HTERT RPE-1 (cell line): ENCODE measurements around the gene CCDC187.
"Not testable (repeated sequence)": the region's sequence is repeated elsewhere in the genome, so short reads cannot be mapped to it uniquely, and the experiment has no call there.

Source experiments
- in situ Hi-C: fragments of 300-500 bp; cut with MboI; formaldehyde crosslinking; loops from 4 replicates; pipeline ENCODE4 v1.14.3; 2020; ENCODE audit warnings: low sequenced_read_pairs

Gene CCDC187

DNA sequence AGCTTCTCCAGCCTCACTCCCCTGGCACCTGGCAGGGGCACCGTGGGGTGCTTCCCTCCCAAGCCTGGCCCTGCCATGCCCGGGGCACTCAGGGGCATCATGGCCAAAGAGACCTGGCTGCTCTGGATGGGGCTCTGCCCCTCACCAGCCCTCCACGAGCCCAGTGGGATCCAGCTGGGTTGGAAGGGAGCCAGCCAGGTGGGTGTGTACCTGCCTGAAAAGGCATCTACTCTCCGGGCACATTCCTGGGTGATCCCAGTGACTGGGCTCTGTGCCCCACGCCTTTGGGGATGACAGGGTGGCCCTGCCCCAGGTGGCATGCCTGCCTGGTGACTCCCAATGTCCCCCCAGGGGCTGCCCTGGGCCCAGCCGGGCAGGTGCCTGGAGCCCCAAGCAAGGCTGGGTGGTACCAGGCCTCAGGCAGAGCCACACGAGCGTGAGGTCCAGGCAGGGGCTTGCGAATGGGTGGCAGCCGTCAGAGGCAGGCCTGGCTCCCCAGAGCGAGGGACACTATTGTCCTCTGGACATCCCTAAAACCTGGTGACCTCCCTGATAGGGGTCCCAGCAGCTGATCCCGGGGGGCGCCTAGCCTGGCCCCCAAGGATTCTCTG, 24.2 kb upstream of the CCDC187 start:
- in situ Hi-C loops, result no loop called here

DNA sequence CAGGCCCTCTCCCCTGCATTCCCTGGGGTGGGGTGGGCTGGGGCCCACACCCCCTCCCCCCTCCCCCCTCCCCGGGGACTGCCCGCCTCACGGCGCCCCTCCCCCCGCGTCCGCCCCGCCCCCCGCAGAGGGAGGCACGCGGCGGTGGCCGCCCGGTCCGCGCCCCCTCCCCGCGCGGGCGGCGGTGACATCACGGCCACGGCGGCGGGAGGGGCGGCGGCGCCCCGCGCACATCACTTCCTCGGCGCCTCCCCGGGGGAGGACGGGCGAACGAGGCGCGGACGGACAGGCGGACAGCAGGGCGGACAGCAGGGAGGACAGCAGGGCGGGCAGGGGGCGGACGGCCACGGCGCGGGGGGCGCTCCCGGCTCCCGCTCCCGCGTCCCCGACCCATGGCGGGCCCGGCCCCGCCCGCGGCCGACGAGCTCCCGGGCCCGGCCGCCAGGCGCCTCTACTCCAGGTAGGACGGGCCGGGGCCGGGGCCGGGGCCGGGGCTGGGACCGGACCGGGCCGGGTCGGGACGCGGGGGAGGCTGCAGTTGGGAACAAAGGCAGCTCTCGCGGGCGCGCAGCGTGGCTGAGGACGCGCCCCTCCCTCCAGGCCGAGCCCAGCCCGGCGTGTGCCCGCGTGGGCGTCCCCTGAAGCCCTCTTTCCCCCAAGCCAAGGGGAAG, 23.5 kb upstream of the CCDC187 start, which contains the start of gene GPSM1:
Gene GPSM1, plus strand, starts transcription at position 236 of the 671 bp plus-strand sequence. Its CDS starts 157 bp downstream, at position 393.
- in situ Hi-C loops, result no loop called here

DNA sequence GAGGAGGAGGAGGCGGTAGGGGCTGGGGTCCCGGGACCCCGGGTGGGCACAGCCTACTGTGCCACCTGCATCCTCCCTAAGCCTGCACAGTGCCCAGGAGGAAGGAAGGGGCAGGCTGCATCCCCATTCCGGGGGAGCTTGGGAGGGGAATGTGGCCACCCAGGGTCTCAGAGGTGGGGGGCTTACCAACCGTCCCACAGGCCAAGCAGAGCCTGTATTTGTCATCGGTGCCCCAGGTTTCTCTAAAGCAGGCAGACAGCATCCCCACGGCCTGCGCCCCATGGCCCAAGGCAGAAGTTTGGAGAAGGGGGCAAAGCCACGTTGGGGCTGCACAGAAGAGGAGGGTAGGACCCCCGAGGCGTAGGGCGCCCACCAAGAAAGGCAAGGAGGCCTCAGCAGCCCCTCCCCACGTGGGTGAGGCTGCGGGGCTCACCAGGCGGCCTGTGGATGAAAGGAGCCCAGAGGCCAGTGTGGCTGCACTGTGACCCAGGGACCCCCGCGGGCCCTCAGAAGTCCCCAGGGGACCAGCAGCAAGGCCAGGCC, 22.9 kb upstream of the CCDC187 start:
- in situ Hi-C loops, result no loop called here

DNA sequence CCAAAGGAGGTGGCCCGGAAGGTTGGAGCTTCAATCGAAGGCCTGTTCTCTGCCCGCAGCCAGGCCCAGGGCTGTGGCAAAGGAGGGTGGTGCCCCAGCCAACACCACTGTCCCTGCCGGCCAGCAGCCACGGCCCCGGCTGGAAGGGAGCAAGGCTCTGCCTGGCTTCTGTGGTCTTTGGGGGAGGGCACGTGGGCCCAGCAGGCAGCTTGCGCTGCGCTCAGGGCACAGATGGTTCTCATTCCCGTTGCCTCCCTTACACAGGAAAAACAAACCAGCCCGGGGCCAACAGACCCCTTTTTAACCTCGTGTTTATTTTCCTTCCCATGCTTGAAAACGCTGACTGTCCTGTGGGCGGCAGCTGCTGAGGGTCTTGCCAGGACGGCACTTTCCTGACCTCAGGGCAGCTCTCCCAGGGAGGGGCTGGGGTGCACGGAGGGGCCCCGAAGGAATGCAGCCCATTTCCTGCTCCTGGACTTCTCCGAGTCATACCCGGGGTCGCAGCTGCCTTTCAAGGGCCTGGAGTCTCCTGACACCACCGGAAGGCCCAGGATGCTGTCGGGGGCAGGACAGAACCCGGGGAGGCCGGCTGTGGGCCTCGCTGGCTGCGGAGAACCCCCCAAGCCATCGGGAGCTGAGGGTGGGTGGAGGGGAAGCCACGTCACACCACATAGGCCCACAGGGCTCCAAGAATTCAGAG, 22.3 kb upstream of the CCDC187 start:
- in situ Hi-C loops, result no loop called here

DNA sequence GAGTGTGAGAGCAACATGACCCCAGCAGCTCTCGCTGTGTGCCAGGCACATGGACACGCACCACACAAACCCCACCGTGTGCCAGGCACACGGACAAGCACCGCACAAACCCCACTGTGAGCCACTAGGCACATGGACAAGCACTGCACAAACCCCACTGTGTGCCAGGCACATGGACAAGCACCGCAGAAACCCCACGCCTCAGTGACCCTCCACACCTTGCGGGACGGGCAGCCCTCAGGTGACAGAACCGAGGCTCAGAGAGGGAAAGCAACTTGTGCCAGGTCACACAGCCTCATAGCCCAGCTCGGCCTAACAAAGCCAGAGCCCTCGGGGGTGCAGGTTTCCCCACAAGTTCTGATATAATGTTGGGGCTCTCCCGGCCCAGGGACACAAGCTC, 21.5 kb upstream of the CCDC187 start:
- in situ Hi-C loops, result no loop called here

DNA sequence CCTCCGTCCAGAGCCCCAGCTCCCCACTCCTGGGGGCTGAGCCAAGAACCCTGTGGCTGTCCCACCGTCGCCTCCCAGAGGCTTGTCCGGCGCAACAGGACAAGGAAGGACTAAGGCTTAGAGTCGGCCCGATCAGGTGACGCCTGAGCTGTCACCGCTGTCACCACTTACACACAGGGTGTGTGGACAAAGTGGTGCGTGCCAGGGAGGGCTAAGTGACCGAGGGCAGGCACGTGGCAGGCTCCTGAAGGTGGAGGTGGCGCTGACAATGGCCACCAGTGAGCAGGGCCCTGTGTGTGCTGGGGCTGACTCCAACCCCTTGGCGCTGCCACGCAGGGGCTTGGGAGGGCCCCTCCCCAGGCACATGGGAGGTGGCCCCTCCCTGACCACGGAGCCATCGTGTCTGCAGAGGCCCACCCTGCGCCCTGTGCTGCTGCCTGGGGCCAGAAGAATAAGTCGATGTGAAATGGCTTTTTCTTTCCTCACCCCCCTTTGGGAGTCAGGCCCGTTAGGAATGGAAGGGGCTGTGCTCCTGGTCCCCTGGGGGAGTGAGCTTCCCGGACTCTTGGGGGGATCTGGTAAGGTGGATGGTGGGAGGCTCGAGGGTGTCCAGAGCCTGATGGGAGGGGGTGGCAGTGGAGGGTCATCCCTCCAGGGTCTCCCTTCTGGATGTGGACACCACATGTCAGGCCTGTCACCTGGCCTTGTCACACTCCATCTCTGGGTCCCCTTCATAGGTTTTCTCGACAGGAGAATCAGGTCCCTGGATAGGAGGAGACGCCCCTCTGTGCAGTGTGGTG, 20.8 kb upstream of the CCDC187 start:
- in situ Hi-C loops, result no loop called here

DNA sequence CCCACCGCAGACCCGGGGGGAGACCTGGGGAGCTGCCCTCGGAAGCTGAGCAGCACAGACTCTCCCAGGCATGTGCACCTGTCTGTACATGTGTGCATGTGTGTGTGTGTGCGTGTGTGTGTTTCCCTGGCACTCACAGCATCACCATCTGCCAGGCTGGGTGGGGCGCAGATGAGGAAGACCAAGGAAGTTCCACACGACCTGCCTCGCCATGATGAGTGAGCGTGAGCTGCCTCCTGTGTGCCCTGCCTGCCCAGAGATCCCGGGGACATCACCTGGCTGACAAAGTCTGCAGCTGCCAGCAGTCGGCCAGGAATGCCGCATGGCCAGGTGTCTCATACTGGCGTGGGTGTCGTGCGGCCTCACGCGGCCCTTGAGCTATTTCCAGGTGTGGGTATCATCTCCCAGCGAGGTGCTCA, 19.5 kb upstream of the CCDC187 start:
- in situ Hi-C loops, result no loop called here

DNA sequence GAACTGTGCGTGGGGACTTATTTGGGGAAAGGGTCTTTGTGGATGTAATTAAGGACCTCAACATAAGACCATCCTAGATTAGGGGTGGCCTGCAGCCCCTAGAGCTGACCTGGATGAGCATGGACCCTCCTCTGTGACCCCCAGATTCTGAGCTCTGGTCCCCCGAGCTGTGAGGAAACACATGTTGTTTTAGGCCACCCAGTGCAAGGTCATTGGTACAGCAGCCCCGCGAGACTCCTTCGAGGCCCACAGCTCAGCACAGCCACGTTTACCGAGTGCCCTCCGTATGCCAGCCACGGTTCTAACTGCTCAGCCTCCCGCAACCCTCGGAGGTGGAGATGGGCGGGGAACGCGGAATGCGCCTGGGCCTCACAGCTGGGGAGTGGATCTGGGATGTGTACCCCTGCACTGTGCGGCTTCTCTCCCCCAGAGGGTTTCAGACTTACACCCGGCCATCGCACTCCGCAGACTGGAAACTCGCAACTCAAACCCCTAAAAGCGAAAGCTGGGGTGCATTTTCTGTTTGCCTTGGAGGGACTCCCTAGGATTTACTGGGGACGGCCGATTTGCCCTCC, 18.9 kb upstream of the CCDC187 start:
- in situ Hi-C loops, result no loop called here

DNA sequence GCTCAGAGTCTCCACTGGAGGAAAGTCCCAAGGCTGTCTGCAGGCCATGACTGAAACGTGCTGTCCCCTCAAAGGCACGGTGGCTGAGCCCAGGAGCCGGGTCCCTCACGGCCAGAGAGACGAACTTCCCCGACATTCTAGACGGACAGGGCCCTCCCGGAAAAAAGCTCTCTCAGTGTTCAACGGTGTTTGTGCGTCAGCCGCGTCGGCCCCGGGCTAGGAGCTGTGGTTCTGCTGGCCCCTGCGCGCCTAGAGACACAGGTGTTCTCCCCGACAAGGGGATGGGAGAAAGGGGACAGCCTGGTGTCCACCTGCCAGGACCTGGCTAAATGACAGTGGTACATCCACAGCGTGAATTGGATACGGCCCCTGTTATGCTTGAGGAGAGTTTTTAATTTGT, 17.7 kb upstream of the CCDC187 start:
- in situ Hi-C loops, result no loop called here

DNA sequence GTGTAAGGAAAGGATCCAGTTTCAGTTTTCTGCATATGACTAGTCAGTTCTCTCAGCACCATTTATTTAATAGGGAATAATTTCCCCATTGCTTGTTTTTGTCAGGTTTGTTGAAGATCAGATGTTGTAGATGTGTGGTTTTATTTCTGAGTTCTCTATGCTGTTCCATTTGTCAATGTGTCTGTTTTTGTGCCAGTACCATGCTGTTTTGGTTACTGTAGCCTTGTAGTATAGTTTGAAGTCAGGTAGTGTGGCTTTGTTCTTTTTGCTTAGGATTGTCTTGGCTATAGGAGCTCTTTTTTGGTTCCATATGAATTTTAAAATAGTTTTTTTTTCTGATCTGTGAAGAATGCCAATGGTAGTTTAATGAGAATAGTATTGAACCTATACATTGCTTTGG, 17.1 kb upstream of the CCDC187 start:
- in situ Hi-C loops, result not testable (repeated sequence)

DNA sequence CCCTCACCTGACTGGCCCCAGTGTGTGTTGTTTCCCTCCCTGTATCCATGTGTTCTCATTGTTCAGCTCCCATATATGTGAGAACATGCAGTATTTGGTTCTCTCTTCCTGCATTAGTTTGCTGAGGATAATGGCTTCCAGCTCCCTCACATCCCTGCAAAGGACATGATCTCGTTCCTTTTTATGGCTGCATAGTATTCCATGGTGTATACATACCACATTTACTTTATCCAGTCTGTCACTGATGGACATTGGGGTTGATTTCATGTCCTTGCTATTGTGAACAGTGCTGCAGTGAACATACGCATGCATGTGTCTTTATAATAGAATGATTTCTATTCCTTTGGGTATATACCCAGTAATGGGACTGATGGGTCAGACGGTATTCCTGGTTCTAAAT, 16.1 kb upstream of the CCDC187 start:
- in situ Hi-C loops, result not testable (repeated sequence)

DNA sequence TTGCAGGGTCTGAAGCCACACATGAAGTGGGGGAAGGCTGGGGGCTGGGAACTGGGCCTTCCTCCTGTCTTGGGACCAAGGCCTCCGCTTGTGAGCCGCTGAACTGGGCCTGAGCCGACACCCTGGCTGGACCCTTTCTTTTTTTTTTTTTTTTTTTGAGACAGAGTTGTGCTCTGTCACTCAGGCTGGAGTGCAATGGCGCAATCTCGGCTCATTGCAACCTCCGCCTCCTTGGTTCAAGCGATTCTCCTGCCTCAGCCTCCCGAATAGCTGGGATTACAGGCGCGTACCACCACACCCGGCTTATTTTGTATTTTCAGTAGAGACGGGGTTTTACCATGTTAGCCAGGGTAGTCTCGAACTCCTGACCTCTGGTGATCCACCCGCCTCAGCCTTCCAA, 15.3 kb upstream of the CCDC187 start:
- in situ Hi-C loops, result not testable (repeated sequence)

DNA sequence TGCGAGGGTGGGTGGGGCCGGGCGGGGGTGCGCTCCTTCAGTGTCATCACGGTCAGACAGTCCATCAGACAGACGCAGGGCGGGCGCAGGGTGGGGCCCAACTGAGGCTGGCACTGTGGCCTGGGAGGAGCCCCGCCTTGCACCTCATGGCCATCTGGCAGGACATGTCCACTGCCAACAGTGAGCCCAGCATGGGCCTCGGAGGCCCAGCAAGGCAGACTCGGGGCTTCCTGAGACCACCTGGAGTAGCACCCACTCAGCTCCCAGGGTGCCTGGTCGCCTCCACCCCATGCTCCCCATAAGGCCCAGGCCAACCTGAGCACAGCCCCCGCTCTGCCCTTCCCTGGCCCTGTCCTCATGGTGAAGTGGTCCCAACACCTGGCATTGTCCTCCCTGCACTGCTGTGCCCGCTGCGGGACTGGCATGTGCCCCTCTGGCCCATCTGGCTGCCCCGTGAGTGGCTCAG, 14.9 kb upstream of the CCDC187 start:
- in situ Hi-C loops, result no loop called here

DNA sequence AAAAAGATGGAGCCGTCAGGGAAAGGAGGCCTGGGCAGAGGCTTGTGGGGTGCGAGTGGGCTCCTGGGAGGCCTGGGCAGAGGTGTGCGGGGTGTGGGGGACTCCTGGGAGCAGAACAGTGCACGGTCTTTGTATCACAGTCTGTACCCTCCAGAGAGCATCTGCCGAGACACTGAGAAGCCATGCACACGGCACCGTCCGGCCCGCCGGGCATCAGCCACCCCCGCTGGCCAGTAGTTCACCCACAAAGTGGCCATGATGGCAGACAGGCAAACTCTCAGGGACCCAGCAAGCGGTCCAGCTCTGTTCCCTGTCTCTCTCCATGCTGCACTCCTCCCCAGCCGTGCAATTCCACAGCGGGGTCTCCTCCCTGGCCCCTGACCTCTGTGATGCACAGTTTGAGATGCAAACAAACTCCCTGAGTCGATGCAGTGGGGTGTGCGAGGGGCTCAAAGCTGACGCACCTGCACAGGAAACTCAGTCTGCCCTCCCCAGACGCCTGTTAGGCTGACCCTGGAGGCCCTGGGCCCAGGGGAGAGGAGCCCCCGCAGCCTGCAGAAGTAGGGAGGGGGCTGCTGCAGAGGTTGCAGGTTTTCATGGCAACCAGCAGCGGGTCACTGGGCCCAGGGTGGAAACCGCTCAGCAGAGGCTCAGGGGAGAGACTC, 14.3 kb upstream of the CCDC187 start:
- in situ Hi-C loops, result no loop called here

DNA sequence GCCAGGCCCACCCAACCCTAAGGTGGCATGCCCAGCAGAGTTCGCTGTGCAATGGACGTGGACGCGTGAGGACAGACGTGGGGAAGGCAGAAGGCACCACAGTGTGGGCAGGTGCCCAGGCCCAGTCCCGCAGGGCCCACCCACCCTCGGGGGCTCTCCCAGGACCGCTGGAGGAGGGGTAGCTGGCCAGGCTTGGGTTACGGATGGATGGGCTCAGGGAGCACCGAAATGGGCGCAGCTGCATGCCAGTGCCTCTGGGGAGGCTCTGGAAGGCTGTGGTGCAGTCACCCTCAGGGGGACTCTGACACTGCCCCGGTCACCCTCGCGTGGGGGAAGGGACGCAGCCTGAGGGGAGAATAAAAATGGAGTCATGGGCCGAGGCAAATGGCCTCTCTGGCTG, 13.8 kb upstream of the CCDC187 start:
- in situ Hi-C loops, result no loop called here

DNA sequence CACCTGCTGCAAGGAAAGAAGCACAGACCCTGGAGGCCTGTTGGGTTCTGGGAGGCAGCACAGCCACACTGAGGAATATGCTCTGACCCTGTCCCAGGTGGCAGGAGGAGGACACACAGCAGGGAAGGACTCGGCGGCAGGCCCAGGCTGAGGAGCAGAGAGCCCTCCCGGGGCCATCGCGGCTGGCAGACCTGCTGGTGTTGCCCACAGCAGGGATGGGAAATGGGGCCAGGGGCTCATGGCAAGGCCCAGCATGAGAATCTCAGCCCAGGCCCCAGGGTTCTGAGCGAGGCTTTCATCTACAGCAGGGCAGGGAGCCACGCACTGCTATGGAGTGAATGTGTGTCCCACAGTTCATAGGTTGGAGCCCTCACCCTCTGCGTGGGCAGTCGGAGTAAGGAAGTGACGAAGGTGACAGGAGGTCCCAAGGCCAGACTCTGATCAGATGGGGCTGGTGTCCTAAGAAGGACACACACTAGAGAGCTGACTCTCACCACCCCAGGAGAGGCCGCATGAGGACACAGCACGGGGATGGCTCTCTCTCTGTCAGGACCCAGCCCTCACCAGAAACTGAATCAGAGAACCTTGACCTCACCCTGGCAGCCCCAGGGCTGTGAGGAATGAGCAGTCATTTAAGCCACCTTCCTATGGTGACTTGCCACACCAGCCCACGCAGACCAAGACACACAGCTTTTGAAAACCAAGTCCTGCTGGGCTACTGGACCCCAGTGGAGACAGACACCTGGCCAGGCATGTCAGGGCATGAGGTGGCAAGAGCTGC, 13.2 kb upstream of the CCDC187 start:
- in situ Hi-C loops, result no loop called here

DNA sequence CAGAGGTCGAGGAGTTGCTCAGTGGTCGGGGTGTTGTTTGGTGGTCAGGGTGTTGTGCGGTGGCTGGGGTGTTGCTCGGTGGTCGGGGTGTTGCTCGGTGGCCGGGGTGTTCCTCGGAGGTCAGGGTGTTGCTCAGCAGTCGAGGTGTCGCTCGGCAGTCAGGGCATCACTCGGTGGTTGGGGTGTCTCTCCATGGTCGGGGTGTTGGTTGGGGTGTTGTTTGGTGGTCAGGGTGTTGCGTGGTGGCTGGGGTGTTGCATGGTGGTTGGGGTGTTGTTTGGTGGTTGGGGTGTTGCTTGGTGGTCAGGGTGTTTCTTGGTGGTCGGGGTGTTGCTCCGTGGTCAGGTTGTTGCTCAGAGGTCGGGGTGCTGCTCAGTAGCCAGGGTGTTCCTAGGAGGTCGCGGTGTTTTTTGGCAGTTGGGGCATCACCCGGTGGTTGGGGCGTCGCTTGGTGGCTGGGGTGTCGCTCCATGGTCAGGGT, 12.4 kb upstream of the CCDC187 start:
- in situ Hi-C loops, result no loop called here

DNA sequence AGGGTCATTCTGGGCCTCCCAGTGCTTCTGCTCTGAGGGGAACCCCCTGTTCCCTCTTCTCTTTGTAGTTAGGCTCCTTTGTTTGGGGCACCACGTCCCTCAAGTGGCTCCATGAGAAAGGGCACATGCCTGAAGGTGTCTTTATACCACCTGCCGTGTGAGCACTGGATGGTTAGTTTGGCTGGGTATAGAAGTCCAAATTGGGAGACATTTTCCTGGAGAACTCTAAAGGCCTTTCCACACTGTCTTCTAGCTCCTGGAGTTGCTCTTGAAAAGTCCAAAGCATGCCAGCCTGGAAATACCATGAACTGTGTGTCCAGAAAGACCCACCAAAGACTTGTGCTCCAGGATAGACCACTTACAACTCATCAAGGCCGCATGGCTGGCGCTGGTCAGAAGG, 11.1 kb upstream of the CCDC187 start:
- in situ Hi-C loops, result no loop called here

DNA sequence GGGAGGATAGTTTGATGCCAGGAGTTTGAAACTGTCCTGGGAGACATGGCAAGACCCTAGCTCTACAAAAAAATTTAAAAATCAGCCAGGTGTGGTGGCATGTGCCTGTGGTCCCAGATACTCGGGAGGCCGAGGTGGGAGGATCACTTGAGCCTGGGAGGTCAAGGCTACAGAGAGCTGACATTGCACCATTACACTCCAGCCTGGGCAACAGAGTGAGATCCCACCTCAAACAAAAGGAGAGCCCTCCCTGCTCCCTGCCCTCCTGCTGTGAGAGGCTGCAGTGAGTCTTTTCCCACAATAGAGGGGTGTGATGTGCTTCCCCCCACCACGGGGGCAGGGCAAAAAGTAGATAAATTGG, 10.1 kb upstream of the CCDC187 start:
- in situ Hi-C loops, result no loop called here
